K562 (cell line): ENCODE results near the gene AGBL1. TPM values are rescaled to one million over a fixed set of nuclear protein-coding genes. Genes with fewer than 3 reads are reported as not detected.

ENCODE experiments used
- ATAC-seq: fragments of 200-7000 bp; cut with Tn5 transposase; 3 replicates; pipeline ENCODE4 v1.9.1; 2020; ENCODE audit warnings: moderate library complexity
- BruUV-seq: library from RNA; stranded (reverse); fragments of 400-500 nt; replicated peaks from 2 replicates; lab custom pipeline; 2021; lab: Mats Ljungman, UMichigan
- CTCF ChIA-PET: fragments of 300-600 bp; formaldehyde crosslinking; extraction: SDS; loops from one replicate; lab custom pipeline; 2021; ENCODE audit warnings: low intra/inter-chr PET ratio; lab: Yijun Ruan, JAX
- POLR2A ChIA-PET: fragments of 300-600, 350-650 bp; sonication (Branson Sonifier 250); formaldehyde crosslinking; extraction: SDS; loops from one replicate; lab custom pipeline; 2021; ENCODE audit warnings: antibody characterized with exemption, inconsistent platforms; lab: Yijun Ruan, JAX
- DNase-seq, 4 experiments: peaks; one replicate each; pipeline versions ENCODE4 v3.0.0 to v3.0.0-alpha.2; 2011 to 2018; ENCODE audit warnings: low spot score in 3 of 4, mixed read lengths in 3 of 4; ENCODE audit errors: extremely low read depth in 1 of 4
- FAIRE-seq: peaks from 2 replicates; lab custom pipeline; 2011; peaks lifted over from hg19 to GRCh38; lab: Jason Lieb, UNC
- H2AFZ ChIP-seq: 2 replicates; pipeline ENCODE4 v1.6.0; 2011; ENCODE audit warnings: low read depth, low read length, control low read depth, inconsistent platforms
- H3K27ac ChIP-seq: fragments of 200-600 bp; 3 replicates; pipeline ENCODE4 v1.8.0; 2011; ENCODE audit warnings: low read depth, mild to moderate bottlenecking, control low read depth, inconsistent platforms, low read length, moderate library complexity, mixed read lengths; ENCODE audit errors: extremely low read depth
- H3K27me3 ChIP-seq, 2 experiments: fragments of 300-600 bp in 1 of 2; 2 replicates in 1 of 2; 3 replicates in 1 of 2; pipeline versions ENCODE4 v1.6.0 to v1.8.0; 2011; ENCODE audit warnings: inconsistent platforms in 2 of 2, low read length in 2 of 2, mild to moderate bottlenecking in 1 of 2, mixed read lengths in 1 of 2, moderate library complexity in 1 of 2; ENCODE audit not compliant: control insufficient read depth in 2 of 2, insufficient read depth in 2 of 2
- H3K36me3 ChIP-seq: fragments of 300-600 bp; 3 replicates; pipeline ENCODE4 v1.8.0; 2011; ENCODE audit warnings: mild to moderate bottlenecking, low read length, inconsistent platforms; ENCODE audit not compliant: control insufficient read depth, insufficient read depth
- H3K4me1 ChIP-seq, 2 experiments: fragments of 200-600 bp in 1 of 2; replicated peaks in 1 of 2; 2 replicates in 1 of 2; 3 replicates in 1 of 2; pipeline versions ENCODE4 v1.5.1 to v1.8.0; 2011; ENCODE audit warnings: inconsistent platforms in 2 of 2, low read length in 2 of 2, mild to moderate bottlenecking in 1 of 2, mixed read lengths in 1 of 2, moderate library complexity in 1 of 2; ENCODE audit not compliant: control insufficient read depth in 2 of 2, insufficient read depth in 2 of 2
- H3K4me2 ChIP-seq: 2 replicates; pipeline ENCODE4 v1.6.1; 2011; ENCODE audit warnings: low read length, control low read depth, inconsistent platforms, mixed read lengths; ENCODE audit not compliant: insufficient read depth
- H3K4me3 ChIP-seq: fragments of 200-600 bp; sonication (generic), shearing (Covaris generic); 2 replicates; pipeline ENCODE4 v1.5.1; 2016; ENCODE audit warnings: control low read depth, inconsistent platforms
- H3K79me2 ChIP-seq: fragments of 200-600 bp; 3 replicates; pipeline ENCODE4 v1.8.0; 2011; ENCODE audit warnings: low read length, inconsistent platforms; ENCODE audit not compliant: control insufficient read depth, insufficient read depth
- H3K9ac ChIP-seq, 2 experiments: 2 replicates each; pipeline versions ENCODE4 v1.6.0 to v1.6.1; 2011; ENCODE audit warnings: low read depth in 2 of 2, low read length in 2 of 2, control low read depth in 1 of 2, inconsistent platforms in 1 of 2, mild to moderate bottlenecking in 1 of 2, mixed read lengths in 1 of 2; ENCODE audit not compliant: insufficient read depth in 1 of 2
- H3K9me1 ChIP-seq: one replicate; pipeline ENCODE4 v1.6.0; 2011; ENCODE audit warnings: inconsistent platforms, mild to moderate bottlenecking, low read length, moderate library complexity; ENCODE audit not compliant: control insufficient read depth, insufficient read depth
- H3K9me3 ChIP-seq: replicated peaks from 2 replicates; pipeline ENCODE4 v1.5.1; 2011; ENCODE audit warnings: low read depth, low read length, inconsistent platforms; ENCODE audit not compliant: control insufficient read depth, insufficient read depth
- H4K20me1 ChIP-seq: replicated peaks from 2 replicates; pipeline ENCODE4 v1.6.1; 2011; ENCODE audit warnings: low read length, inconsistent platforms, mixed read lengths; ENCODE audit not compliant: control insufficient read depth, insufficient read depth
- CLOCK ChIP-seq: fragments of 250-450 bp; sonication (Bioruptor Pico); IDR thresholded peaks from 2 replicates; pipeline ENCODE4 v1.4.0; 2020; ENCODE audit warnings: mild to moderate bottlenecking, moderate library complexity, borderline replicate concordance
- HDAC6 ChIP-seq: IDR thresholded peaks from 2 replicates; pipeline ENCODE4 v1.6.1; 2012; ENCODE audit warnings: low read depth, mild to moderate bottlenecking, control low read depth, inconsistent platforms, low read length, moderate library complexity
- KDM1A ChIP-seq, 2 experiments: fragments of 450-650 bp; IDR thresholded peaks; 2 replicates each; pipeline ENCODE4 v1.6.1; 2016; ENCODE audit warnings: mild to moderate bottlenecking in 2 of 2
- MAFG ChIP-seq: fragments of 450-650 bp; conservative IDR thresholded peaks from 2 replicates; pipeline ENCODE4 v1.6.1; 2016; ENCODE audit warnings: missing genetic modification characterization, missing compliant biosample characterization
- MAX ChIP-seq: sonication (generic); formaldehyde crosslinking; IDR thresholded peaks from 2 replicates; pipeline ENCODE4 v1.9.0; 2022; ENCODE audit warnings: mild to moderate bottlenecking, missing genetic modification reagents
- RFX5 ChIP-seq: IDR thresholded peaks from 2 replicates; pipeline ENCODE4 v1.6.1; 2011; ENCODE audit warnings: low read depth, mild to moderate bottlenecking, improper control_type of control experiment, low read length
- SAP30 ChIP-seq: fragments of 200-600 bp; sonication (generic); IDR thresholded peaks from 2 replicates; pipeline ENCODE4 v1.6.1; 2012; ENCODE audit warnings: borderline replicate concordance, low read depth, mild to moderate bottlenecking, moderate library complexity, low read length, control low read depth, inconsistent platforms; ENCODE audit not compliant: insufficient read depth, poor library complexity, severe bottlenecking
- SLC30A9 ChIP-seq: fragments of 250-450 bp; sonication (Bioruptor Pico); IDR thresholded peaks from 2 replicates; pipeline ENCODE4 v1.8.0; 2022; ENCODE audit warnings: mild to moderate bottlenecking, moderate library complexity
- SMAD4 ChIP-seq: fragments of 250-450 bp; sonication (Bioruptor Pico); conservative IDR thresholded peaks from 2 replicates; pipeline ENCODE4 v1.8.0; 2021; ENCODE audit warnings: inconsistent platforms, mild to moderate bottlenecking, moderate library complexity
- TCF7L2 ChIP-seq: fragments of 150-350 bp; IDR thresholded peaks from 2 replicates; pipeline ENCODE4 v1.6.1; 2016; ENCODE audit warnings: low read depth, mild to moderate bottlenecking, low read length, moderate library complexity
- ZNF311 ChIP-seq: fragments of 250-450 bp; sonication (Bioruptor Pico); IDR thresholded peaks from 2 replicates; pipeline ENCODE4 v1.4.0; 2020; ENCODE audit warnings: mild to moderate bottlenecking, moderate library complexity
- ZNF324 ChIP-seq: fragments of 250-450 bp; sonication (Bioruptor Pico); IDR thresholded peaks from 2 replicates; pipeline ENCODE4 v1.4.0; 2020; ENCODE audit warnings: mild to moderate bottlenecking
- ZNF407 ChIP-seq: fragments of 450-650 bp; IDR thresholded peaks from 2 replicates; pipeline ENCODE4 v1.6.1; 2016; ENCODE audit warnings: low read depth
- WGBS: fragments of 100-300 bp; shearing (Covaris generic); methylation state at CpG from one replicate; pipeline ENCODE4 v1.1.6; 2016; ENCODE audit warnings: low coverage, mixed read lengths; ENCODE audit not compliant: insufficient coverage; ENCODE audit errors: missing lambda C conversion rate; 5-methylcytosine and 5-hydroxymethylcytosine counted together
- in situ Hi-C: fragments of 300-500 bp; cut with MboI; formaldehyde crosslinking; loops from 4 replicates; pipeline ENCODE4 v1.15.0; 2018; ENCODE audit warnings: inconsistent platforms, mixed read lengths
- intact Hi-C: fragments of 100-400 bp; cut with micrococcal nuclease; formaldehyde crosslinking; loops from 2 replicates; pipeline ENCODE4 v1.14.2; 2022
- polyA plus RNA-seq, 8 experiments: library from polyadenylated mRNA; depleted of rRNA in 4 of 8; stranded (reverse) in 5 of 8; unstranded in 3 of 8; fragments of >200 nt; fragmentation: Nextera tagmentation in 2 of 8; fragmentation: Illumina TruSeq in 1 of 8; extraction: Ambion mirVana in 2 of 8; extraction: Trizol in 1 of 8; gene quantifications; 2 replicates each; pipeline versions ENCODE4 v1.2.1 to v1.2.3, GENCODE V29; 2011 to 2014; ENCODE audit warnings: inconsistent platforms in 1 of 8, missing spikeins in 1 of 8
- total RNA-seq, 7 experiments: library from RNA; depleted of rRNA in 6 of 7; stranded (reverse); fragments of >200 nt in 6 of 7; fragmentation: Illumina TruSeq in 2 of 7; extraction: Trizol in 2 of 7; gene quantifications; 2 replicates each; pipeline versions ENCODE4 v1.2.1 to v1.2.3, GENCODE V29; 2011 to 2021; ENCODE audit warnings: low replicate concordance in 1 of 7

Gene AGBL1
- total and polyA plus RNA-seq, 9 of the 15 experiments (the other 6 are each of a cell fraction or from before 2014, with no cell fraction given), result not detected

- H2AFZ ChIP-seq, result no peak overlapping the region
- no peak overlapping the region for H3K4me2 ChIP-seq
- 0 out of 2 replicates have a peak, but pooled peaks cover 3% of the 10 kb centered on the region for H3K9me3 ChIP-seq
- in situ Hi-C loops, result no loop called here
- H3K27ac ChIP-seq, result no peak overlapping the region
- intact Hi-C loops, result no loop called here
- H4K20me1 ChIP-seq, result no peaks in the 10 kb centered on the region
- ATAC-seq (no peak), DNase-seq (no peak), FAIRE-seq (no peak)
- CTCF ChIA-PET, result no interaction called here
- no peaks in the 10 kb centered on the region for H3K36me3 ChIP-seq
- 3% methylated on average over 3 of the region's 3 CpGs for WGBS
- H3K27me3 ChIP-seq, result no peaks in the 10 kb centered on the region
- H3K9me1 ChIP-seq, result no peaks in the 10 kb centered on the region
- BruUV-seq, result no TSS peak
- no peak overlapping the region for H3K9ac ChIP-seq
- POLR2A ChIA-PET, result no interaction called here
- no peaks in the 10 kb centered on the region for H3K79me2 ChIP-seq
- H3K4me1 ChIP-seq, result no peaks in the 10 kb centered on the region
- H3K4me3 ChIP-seq, result no peak overlapping the region
- TF ChIP-seq ZNF324 (CRISPR knock-in tag) (no peak), ZNF311 (CRISPR knock-in tag) (no peak), MAFG (tag) (no peak), CLOCK (CRISPR knock-in tag) (no peak), ZNF407 (no peak), SMAD4 (CRISPR knock-in tag) (no peak), MAX (CRISPR knock-in tag) (no peak), TCF7L2 (no peak), SLC30A9 (CRISPR knock-in tag) (no peak), KDM1A (IDR thresholded peaks at IDR 0.05) (no peak), RFX5 (no peak), SAP30 (no peak), HDAC6 (no peak)
These were observed 346.1 kb downstream of the AGBL1 start for GRCh38 chr15:86425746-86426145.
